Measurements from ENCODE around the gene NPR1. TPM values are rescaled to one million over a fixed set of nuclear protein-coding genes. Genes with fewer than 3 reads are reported as not detected.
"Not testable (repeated sequence)": the region's sequence is repeated elsewhere in the genome, so short reads cannot be mapped to it uniquely, and the experiment has no call there.

The NPR1 gene
- total RNA-seq, 8 experiments from 2014 or later: 0.27 to 0.85 (median 0.64) TPM; not detected in 1

DNA sequence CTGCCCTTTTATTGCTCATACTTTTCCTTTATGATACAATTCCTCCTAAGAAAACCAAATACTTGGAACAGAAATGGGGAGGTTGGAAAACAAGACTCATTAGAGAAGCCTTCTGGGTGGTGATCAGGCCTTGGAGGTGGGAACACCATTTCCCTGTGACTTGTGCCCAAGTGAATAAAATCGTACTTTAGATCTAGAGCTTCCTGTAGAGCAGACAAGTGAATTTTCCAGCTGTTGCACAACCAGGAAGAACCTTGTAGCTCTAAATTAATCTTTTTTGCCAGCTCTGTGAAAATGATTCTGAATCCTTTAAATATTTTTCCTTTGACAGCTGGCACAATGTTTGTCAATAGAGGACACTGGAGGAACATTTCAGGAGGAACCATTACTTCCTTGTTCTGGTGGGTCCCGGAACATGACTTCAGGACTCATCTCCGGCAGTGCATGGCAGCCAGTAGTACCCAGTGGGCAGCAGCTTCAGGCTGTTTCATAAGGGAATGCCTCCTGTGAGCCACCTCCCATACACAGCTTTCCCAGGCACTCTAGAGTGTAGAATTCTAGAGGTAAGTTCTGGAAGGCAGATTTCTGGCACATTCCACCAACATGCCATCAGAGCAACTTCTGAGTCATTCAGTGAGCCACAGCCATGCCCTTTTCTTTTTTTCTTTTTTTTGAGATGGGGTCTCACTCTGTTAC is 25.5 kb upstream of the NPR1 start:
- Histone ChIP-seq H3K4me3 (no peak overlapping the region), H3K4me1 (replicated peaks in 1 of 2) (no peaks in the 10 kb centered on the region), H3K27ac (no peak overlapping the region)
- in situ Hi-C loops (cut with MboI; ENCODE audit: low pct_unique_long_range_greater_than_20kb in 2 of 9, low sequenced_read_pairs in 9 of 9, unreplicated experiment in 9 of 9): loop anchor here in 2 of 9 experiments (25.0 kb wide), 2 partner anchors 309 to 334 kb away; partner anchors contain the start of genes CREB3L4 (in 1 of the 2), CRTC2 (in 1 of the 2), JTB (in 1 of the 2) and RAB13 (in 1 of the 2)
- 0 to 100% (median 82%) methylated on average over 1 to 3 of the region's 3 CpGs; no CpG with 5 or more reads in 1 of the 10 experiments for WGBS, 10 experiments
- no peak for ATAC-seq (replicated peaks in 6 of 8)

DNA sequence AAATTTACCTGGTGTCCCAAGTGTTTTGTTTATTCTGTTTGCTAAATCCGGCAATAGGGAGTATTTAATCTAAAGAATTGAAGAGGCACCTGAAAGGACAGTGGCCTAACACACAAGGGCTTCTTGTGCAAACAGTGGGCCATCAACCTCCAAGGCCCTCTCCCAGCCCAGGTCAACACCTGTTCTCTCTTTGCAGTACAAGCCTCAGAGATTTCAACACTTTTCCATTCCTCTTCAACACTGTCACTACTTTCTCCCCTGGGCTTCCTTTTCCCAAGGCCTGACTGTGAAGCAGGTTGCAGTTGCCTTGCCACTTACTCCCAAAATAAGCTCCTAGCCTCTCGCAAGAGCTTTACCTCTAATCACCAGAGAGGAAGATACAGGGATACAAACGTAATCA is 23.2 kb upstream of the NPR1 start:
- ATAC-seq (replicated peaks in 6 of 8): no peak
- no peak overlapping the region for H3K4me3 ChIP-seq
- H3K4me1 ChIP-seq (replicated peaks in 1 of 2): peaks cover 8 to 9% of the 10 kb centered on the region in 2 donors
- H3K27ac ChIP-seq: no peak overlapping the region
- 75 to 100% (median 83%) methylated on average over 1 to 3 of the region's 3 CpGs; no CpG with 5 or more reads in 1 of the 10 experiments for WGBS, 10 experiments
- in situ Hi-C loops (cut with MboI; ENCODE audit: low pct_unique_long_range_greater_than_20kb in 2 of 9, low sequenced_read_pairs in 9 of 9, unreplicated experiment in 9 of 9): loop anchor here in 2 of 9 experiments (25.0 kb wide), 2 partner anchors 307 to 332 kb away; partner anchors contain the start of genes CREB3L4 (in 1 of the 2), CRTC2 (in 1 of the 2), JTB (in 1 of the 2) and RAB13 (in 1 of the 2)

DNA sequence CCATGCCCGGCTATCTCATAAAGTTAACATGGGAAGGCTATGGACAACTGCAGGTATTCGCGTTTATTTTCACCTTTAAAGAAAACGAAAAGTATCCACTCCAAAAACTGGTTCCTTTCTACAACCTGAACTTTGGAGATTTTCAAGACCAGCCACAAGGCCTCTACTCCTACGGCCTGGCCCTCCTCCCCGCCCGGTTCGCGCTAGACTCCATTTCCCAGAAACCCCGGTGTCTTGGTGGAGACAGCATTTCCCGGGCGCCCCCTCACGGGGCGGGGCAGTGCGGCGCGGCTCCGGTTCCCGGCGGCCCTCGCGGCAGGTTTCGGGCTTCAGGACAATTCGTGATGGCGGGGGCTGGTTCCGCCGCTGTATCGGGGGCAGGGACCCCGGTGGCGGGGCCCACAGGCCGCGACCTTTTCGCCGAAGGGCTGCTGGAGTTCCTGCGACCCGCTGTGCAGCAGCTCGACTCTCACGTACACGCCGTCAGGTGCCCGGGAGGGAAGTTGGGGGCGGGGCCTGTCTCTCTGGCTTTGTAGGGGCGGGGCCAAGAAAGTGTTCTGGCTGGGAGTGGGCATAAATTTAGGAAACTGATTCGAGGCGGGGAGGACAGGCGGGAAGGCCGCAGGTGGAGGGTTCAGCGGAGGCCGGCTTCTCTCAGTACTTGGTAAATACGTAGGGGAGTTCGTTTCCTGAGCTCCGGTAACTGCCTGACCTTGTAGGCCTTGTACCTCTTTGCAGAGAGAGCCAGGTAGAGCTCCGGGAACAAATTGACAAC is 19.9 kb upstream of the NPR1 start, which contains the start of gene SNAPIN:
Gene SNAPIN, plus strand, starts transcription at position 304 of the 775 bp plus-strand sequence. Its CDS starts 41 bp downstream, at position 345.
- ATAC-seq (replicated peaks in 6 of 8): peak; percentile 88 to 98 (median 96)
- peak within 1 kb of the TSS; percentile 85 to 91 (median 86) for H3K4me3 ChIP-seq
- peak within 1 kb of the TSS; percentile 78 to 89 for H3K27ac ChIP-seq
- in situ Hi-C loops (cut with MboI; ENCODE audit: low pct_unique_long_range_greater_than_20kb in 2 of 9, low sequenced_read_pairs in 9 of 9, unreplicated experiment in 9 of 9): loop anchor here in 2 of 9 experiments (25.0 kb wide), 2 partner anchors 304 to 329 kb away; partner anchors contain the start of genes CREB3L4 (in 1 of the 2), CRTC2 (in 1 of the 2), JTB (in 1 of the 2) and RAB13 (in 1 of the 2)
- 0 to 23% (median 13%) methylated on average over 3 to 30 of the region's 53 CpGs; no CpG with 5 or more reads in 1 of the 10 experiments for WGBS, 10 experiments
- peaks cover 8 to 17% of the 10 kb centered on the region in 2 donors for H3K4me1 ChIP-seq (replicated peaks in 1 of 2)

DNA sequence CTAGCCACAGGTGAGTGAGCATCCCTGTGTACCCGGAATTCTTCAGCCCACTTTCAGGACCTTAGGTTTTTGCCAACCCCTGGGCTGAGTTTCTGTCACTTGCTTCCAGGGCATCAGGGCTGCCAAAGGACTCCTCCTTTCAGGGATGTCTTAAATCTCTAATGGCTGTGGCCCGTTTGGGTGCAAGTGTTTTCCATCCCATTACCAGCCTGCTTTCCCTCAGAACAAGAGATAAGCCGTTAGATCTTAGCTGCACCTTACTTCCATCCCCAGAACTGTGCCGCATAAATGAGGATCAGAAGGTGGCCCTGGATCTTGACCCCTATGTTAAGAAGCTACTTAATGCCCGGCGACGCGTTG is 19.3 kb upstream of the NPR1 start:
- Histone ChIP-seq H3K4me3 (peak overlapping the region; percentile 85 to 91 (median 86)), H3K4me1 (replicated peaks in 1 of 2) (peaks cover 8 to 17% of the 10 kb centered on the region in 2 donors), H3K27ac (peak overlapping the region in 1 of 2 donors; percentile 89)
- no peak for ATAC-seq (replicated peaks in 6 of 8)
- WGBS, 10 experiments: 0 to 87% (median 24%) methylated on average over 1 to 7 of the region's 8 CpGs; no CpG with 5 or more reads in 1 of the 10 experiments
- in situ Hi-C loops (cut with MboI; ENCODE audit: low pct_unique_long_range_greater_than_20kb in 2 of 9, low sequenced_read_pairs in 9 of 9, unreplicated experiment in 9 of 9): loop anchor here in 2 of 9 experiments (25.0 kb wide), 2 partner anchors 303 to 328 kb away; partner anchors contain the start of genes CREB3L4 (in 1 of the 2), CRTC2 (in 1 of the 2), JTB (in 1 of the 2) and RAB13 (in 1 of the 2)

DNA sequence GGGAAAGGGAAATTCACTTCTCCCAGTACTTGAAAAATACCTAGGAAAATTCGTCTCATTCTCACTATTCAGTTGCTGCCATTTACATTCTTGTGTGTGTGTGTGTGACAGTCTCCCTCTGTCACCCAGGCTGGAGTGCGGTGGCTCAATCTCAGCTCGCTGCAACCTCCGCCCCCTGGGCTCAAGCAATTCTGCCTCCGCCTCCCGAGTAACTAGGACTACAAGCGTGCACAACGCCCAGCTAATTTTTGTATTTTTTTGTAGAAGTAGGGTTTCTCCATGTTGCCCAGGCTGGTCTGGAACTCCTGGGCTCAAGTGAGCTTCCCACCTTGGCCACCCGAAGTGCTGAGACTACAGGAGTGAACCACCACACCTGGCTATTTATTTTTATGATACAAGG is 18.8 kb upstream of the NPR1 start:
- WGBS, 10 experiments: 54 to 90% (median 69%) methylated on average over 2 to 9 of the region's 9 CpGs; no CpG with 5 or more reads in 3 of the 10 experiments

DNA sequence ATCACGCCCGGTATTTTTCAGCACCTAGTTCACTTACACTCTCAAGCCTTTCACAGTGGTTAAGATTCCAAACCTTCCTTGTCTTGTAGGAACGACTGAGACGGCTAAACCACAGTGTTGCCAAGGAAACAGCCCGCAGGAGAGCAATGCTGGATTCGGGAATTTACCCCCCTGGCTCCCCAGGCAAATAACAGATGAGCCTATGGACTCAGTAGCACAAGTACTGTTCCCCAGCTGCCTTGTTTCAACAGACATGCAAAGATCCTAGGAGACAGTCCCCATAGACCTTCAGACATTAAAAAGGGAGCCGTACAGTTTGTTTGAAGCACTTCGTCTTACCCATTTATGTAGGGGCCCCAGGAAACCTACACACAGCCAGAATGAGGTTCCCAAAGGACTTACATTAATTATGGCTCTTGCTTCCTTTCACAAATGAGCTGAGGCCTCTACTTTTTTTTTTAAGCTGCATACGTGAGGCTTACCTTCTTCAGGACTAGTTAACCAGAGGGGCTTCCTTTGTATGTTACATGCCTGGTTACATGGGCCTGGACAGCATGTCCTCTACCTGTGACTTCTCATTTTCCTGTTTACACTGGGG is 17.3 kb upstream of the NPR1 start:
- 54 to 69% (median 66%) methylated on average over 4 to 9 of the region's 9 CpGs; no CpG with 5 or more reads in 3 of the 10 experiments for WGBS, 10 experiments
- Histone ChIP-seq H3K4me1 (replicated peaks in 1 of 2) (peaks cover 8 to 17% of the 10 kb centered on the region in 2 donors), H3K27ac (no peak overlapping the region), H3K4me3 (no peak overlapping the region)
- ATAC-seq (replicated peaks in 6 of 8): peak in 2 of 8 experiments; percentile 2 to 71
- in situ Hi-C loops (cut with MboI; ENCODE audit: low pct_unique_long_range_greater_than_20kb in 2 of 9, low sequenced_read_pairs in 9 of 9, unreplicated experiment in 9 of 9): loop anchor here in 2 of 9 experiments (25.0 kb wide), 2 partner anchors 301 to 326 kb away; partner anchors contain the start of genes CREB3L4 (in 1 of the 2), CRTC2 (in 1 of the 2), JTB (in 1 of the 2) and RAB13 (in 1 of the 2)

More for the DNA sequence above, 18.8 kb upstream of the NPR1 start:
- Histone ChIP-seq H3K4me3 (peak overlapping the region; percentile 85 to 91 (median 86)), H3K27ac (no peak overlapping the region), H3K4me1 (replicated peaks in 1 of 2) (peaks cover 8 to 17% of the 10 kb centered on the region in 2 donors)
- no peak for ATAC-seq (replicated peaks in 6 of 8)
- in situ Hi-C loops (cut with MboI; ENCODE audit: low pct_unique_long_range_greater_than_20kb in 2 of 9, low sequenced_read_pairs in 9 of 9, unreplicated experiment in 9 of 9): loop anchor here in 2 of 9 experiments (25.0 kb wide), 2 partner anchors 303 to 328 kb away; partner anchors contain the start of genes CREB3L4 (in 1 of the 2), CRTC2 (in 1 of the 2), JTB (in 1 of the 2) and RAB13 (in 1 of the 2)

DNA sequence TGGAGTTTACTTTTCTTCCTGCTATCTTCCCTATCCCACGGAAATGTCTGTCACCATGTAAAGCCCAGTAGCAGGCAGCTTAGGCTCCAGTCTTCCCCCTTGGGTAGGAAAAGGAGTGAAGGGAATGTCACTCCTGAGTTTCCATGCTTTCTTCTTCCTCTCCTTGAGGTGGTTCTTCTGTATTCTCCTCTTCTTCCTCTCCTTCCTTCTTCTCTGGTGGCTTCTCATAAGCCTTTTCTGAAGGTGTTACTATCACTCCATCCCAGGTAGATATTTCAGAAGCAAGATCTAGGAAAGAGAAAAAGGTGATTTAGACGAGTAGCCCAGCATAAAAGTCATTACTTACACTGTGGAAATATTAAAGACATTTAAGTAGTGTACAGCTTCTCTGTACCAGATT is 16.2 kb upstream of the NPR1 start:
- no peak for ATAC-seq (replicated peaks in 6 of 8)
- no peak overlapping the region for H3K4me3 ChIP-seq
- in situ Hi-C loops (cut with MboI; ENCODE audit: low pct_unique_long_range_greater_than_20kb in 2 of 9, low sequenced_read_pairs in 9 of 9, unreplicated experiment in 9 of 9): loop anchor here in 2 of 9 experiments (25.0 kb wide), 2 partner anchors 300 to 325 kb away; partner anchors contain the start of genes CREB3L4 (in 1 of the 2), CRTC2 (in 1 of the 2), JTB (in 1 of the 2) and RAB13 (in 1 of the 2)
- peaks cover 8 to 17% of the 10 kb centered on the region in 2 donors for H3K4me1 ChIP-seq (replicated peaks in 1 of 2)
- 29 to 100% (median 100%) methylated on average over 1 to 2 of the region's 2 CpGs; no CpG with 5 or more reads in 1 of the 10 experiments for whole genome bisulfite sequencing, 10 experiments
- H3K27ac ChIP-seq: no peak overlapping the region

DNA sequence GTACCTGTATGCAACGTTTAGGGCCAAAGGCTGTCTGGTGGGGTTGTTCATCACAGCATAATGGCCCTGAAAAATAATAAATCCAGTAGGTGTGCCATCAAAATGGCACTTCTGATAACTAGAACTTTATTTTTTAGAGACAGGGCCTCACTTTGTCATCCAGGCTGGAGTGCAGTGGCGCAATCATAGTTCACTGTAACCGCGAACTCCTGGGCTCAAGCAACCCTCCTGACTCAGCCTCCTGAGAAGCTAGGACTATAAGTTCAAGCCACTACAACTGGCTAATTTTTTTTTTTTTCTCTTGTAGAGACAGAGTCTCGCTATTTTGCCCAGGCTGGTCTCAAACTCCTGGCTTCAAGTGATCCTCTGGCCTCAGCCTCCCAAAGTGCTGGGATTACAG is 15.3 kb upstream of the NPR1 start:
- H3K4me1 ChIP-seq (replicated peaks in 1 of 2): peaks cover 8 to 16% of the 10 kb centered on the region in 2 donors
- 70 to 100% (median 98%) methylated on average over 1 to 5 of the region's 5 CpGs; no CpG with 5 or more reads in 1 of the 10 experiments for WGBS, 10 experiments
- in situ Hi-C loops (cut with MboI; ENCODE audit: low pct_unique_long_range_greater_than_20kb in 2 of 9, low sequenced_read_pairs in 9 of 9, unreplicated experiment in 9 of 9): loop anchor here in 2 of 9 experiments (25.0 kb wide), 2 partner anchors 299 to 324 kb away; partner anchors contain the start of genes CREB3L4 (in 1 of the 2), CRTC2 (in 1 of the 2), JTB (in 1 of the 2) and RAB13 (in 1 of the 2)
- H3K27ac ChIP-seq: no peak overlapping the region
- no peak overlapping the region for H3K4me3 ChIP-seq
- ATAC-seq (replicated peaks in 6 of 8): no peak

DNA sequence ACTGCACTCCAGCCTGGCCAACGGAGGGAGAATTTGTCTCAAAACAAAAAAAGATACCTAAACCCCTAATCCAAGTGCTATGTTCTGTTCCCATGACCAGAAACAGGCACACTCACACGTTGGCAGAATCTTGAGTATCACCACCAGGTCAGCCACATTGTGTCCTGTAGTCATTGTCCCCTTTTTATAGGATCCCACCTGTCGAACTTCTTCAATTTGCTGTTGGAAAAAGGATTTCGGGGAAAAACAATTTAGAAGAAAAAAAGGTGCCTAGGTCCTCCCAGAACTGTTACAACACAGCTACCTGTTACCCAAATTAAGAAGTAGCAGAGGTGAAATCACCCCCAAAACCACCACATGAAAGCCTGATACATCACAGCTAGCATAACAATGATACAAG is 11.0 kb upstream of the NPR1 start:
- WGBS, 10 experiments: 79 to 100% (median 95%) methylated on average over 1 to 4 of the region's 4 CpGs; no CpG with 5 or more reads in 1 of the 10 experiments

DNA sequence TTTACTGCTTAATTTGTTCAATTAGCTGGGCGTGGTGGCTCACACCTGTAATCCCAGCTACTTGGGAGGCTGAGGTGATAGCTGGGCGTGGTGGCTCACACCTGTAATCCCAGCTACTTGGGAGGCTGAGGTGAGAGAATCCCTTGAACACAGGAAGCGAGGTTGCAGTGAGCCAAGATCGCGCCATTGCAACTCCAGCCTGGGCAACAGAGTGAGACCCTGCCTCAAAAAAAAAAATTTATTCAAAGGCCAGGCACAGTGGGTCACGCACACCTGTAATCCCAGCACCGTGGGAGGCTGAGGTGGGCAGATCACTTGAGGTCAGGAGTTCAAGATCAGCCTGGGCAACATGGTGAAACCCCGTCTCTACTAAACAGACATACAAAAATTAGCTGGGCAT is 9.8 kb upstream of the NPR1 start:
- WGBS, 10 experiments: 90 to 100% (median 100%) methylated on average over 1 to 7 of the region's 8 CpGs; no CpG with 5 or more reads in 2 of the 10 experiments
- H3K4me1 ChIP-seq (replicated peaks in 1 of 2); H3K27ac ChIP-seq; ATAC-seq (replicated peaks in 6 of 8); H3K4me3 ChIP-seq: not testable (repeated sequence)
- in situ Hi-C loops (cut with MboI; ENCODE audit: low pct_unique_long_range_greater_than_20kb in 2 of 9, low sequenced_read_pairs in 9 of 9, unreplicated experiment in 9 of 9): loop anchor here in 2 of 9 experiments (25.0 kb wide), 2 partner anchors 294 to 319 kb away; partner anchors contain the start of genes CREB3L4 (in 1 of the 2), CRTC2 (in 1 of the 2), JTB (in 1 of the 2) and RAB13 (in 1 of the 2)

More for the DNA sequence above, 11.0 kb upstream of the NPR1 start:
- in situ Hi-C loops (cut with MboI; ENCODE audit: low pct_unique_long_range_greater_than_20kb in 2 of 9, low sequenced_read_pairs in 9 of 9, unreplicated experiment in 9 of 9): loop anchor here in 2 of 9 experiments (25.0 kb wide), 2 partner anchors 295 to 320 kb away; partner anchors contain the start of genes CREB3L4 (in 1 of the 2), CRTC2 (in 1 of the 2), JTB (in 1 of the 2) and RAB13 (in 1 of the 2)
- peaks cover 8 to 9% of the 10 kb centered on the region in 2 donors for H3K4me1 ChIP-seq (replicated peaks in 1 of 2)
- H3K27ac ChIP-seq: no peak overlapping the region
- no peak for ATAC-seq (replicated peaks in 6 of 8)
- no peak overlapping the region for H3K4me3 ChIP-seq

DNA sequence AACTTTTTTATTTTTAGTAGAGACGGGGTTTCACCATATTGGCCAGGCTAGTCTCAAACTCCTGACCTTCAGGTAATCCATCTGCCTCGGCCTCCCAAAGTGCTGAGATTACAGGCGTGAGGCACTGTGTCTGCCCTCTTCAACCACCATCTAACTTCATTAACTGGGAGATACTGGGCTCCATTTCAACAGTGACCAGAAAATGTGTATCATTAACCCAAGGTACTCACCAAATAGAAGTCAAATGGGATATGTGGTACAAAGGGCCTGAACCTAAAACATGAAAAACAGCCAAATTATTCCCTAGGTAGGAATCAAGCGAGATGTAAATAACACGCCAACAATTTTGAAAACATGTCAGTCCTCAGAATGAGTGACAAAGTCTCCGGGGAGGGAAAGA is 8.9 kb upstream of the NPR1 start:
- Histone ChIP-seq H3K4me1 (replicated peaks in 1 of 2) (peaks cover 8 to 9% of the 10 kb centered on the region in 2 donors), H3K27ac (no peak overlapping the region), H3K4me3 (peak overlapping the region; percentile 65 to 87 (median 76))
- in situ Hi-C loops (cut with MboI; ENCODE audit: low pct_unique_long_range_greater_than_20kb in 2 of 9, low sequenced_read_pairs in 9 of 9, unreplicated experiment in 9 of 9): loop anchor here in 3 of 9 experiments (10.0 to 25.0 kb wide), 3 partner anchors 293 to 318 kb away; partner anchors contain the start of genes JTB (in 2 of the 3), CREB3L4 (in 1 of the 3), CRTC2 (in 1 of the 3) and RAB13 (in 1 of the 3)
- WGBS, 10 experiments: 53 to 93% (median 75%) methylated on average over 1 to 6 of the region's 6 CpGs
- no peak for ATAC-seq (replicated peaks in 6 of 8)
